ENCODE results near the gene ST3GAL5.

DNA sequence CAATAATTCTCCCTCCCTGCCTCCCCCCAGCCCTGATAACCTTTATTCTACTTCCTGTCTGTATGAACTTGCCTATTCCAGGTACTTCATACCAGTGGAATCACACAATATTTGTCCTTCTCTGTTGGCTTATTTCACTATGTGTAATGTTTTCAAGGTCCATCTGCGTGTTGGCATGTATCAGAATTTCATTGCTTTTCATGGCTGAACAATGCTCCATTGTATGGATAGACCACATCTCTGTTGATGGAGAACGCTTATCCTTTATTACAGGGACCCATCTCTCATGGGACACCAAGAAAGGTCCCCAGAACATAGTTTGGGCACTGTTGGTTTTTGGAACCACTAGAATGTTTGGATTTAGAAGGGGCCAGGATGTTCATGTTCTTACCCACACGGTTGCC lies 94.8 kb downstream of the ST3GAL5 start:
- TF ChIP-seq CTCF (conservative IDR thresholded peaks at IDR 0.05; ENCODE audit: low read length) (no peak), EZH2phosphoT487 (IDR thresholded peaks at IDR 0.05; ENCODE audit: borderline replicate concordance, low read depth, low read length) (no peak)

All from OCI-LY7 (cell line).